WTC11 (cell line): Measurements from ENCODE around the gene SCNN1A. TPM values are rescaled to one million over a fixed set of nuclear protein-coding genes. Genes with fewer than 3 reads are reported as not detected.
A peak's percentile ranks its signal among the peaks of the same experiment; 100 is the strongest.

ENCODE experiments used
- ATAC-seq: fragments of 200-7000 bp; cut with Tn5 transposase; 2 replicates; pipeline ENCODE4 v1.10.0; 2021; ENCODE audit warnings: mild to moderate bottlenecking, moderate library complexity
- CTCF ChIA-PET: fragments of 300-600 bp; sonication (Branson Sonifier 250); formaldehyde crosslinking; loops from one replicate; lab custom pipeline; 2021; ENCODE audit warnings: antibody characterized with exemption; lab: Charles Lee
- POLR2A ChIA-PET: fragments of 350-600 bp; sonication (Branson Sonifier 250); formaldehyde crosslinking; loops from one replicate; lab custom pipeline; 2021; ENCODE audit warnings: antibody characterized with exemption; lab: Charles Lee
- DNase-seq: peaks from one replicate; pipeline ENCODE4 v3.0.0; 2021; ENCODE audit warnings: low spot score
- H3K27ac Mint-ChIP-seq: 2 replicates; pipeline ENCODE4 v1.8.0; 2021; ENCODE audit warnings: mixed read lengths
- H3K27me3 Mint-ChIP-seq: 2 replicates; pipeline ENCODE4 v1.8.0; 2021; ENCODE audit warnings: low read depth, mild to moderate bottlenecking, moderate library complexity, mixed read lengths
- H3K36me3 Mint-ChIP-seq: 2 replicates; pipeline ENCODE4 v1.8.0; 2021; ENCODE audit warnings: mixed read lengths
- H3K4me1 Mint-ChIP-seq: 2 replicates; pipeline ENCODE4 v1.8.0; 2022; ENCODE audit warnings: mixed read lengths
- H3K4me3 Mint-ChIP-seq: 2 replicates; pipeline ENCODE4 v1.8.0; 2021; ENCODE audit warnings: mild to moderate bottlenecking, moderate library complexity, mixed read lengths
- H3K9me3 Mint-ChIP-seq: 2 replicates; pipeline ENCODE4 v1.8.0; 2021; ENCODE audit warnings: mixed read lengths
- ELF4 ChIP-seq: sonication (generic); formaldehyde crosslinking; IDR thresholded peaks from 2 replicates; pipeline ENCODE4 v1.8.1; 2022; ENCODE audit warnings: low read depth, mild to moderate bottlenecking, moderate library complexity, missing genetic modification reagents
- GABPB1 ChIP-seq: sonication (generic); formaldehyde crosslinking; IDR thresholded peaks from 2 replicates; pipeline ENCODE4 v1.8.1; 2023; ENCODE audit warnings: mild to moderate bottlenecking, missing genetic modification reagents
- GRHL2 ChIP-seq: fragments of 250-450 bp; sonication (Bioruptor Pico); IDR thresholded peaks from 2 replicates; pipeline ENCODE4 v1.8.0; 2022; ENCODE audit warnings: mild to moderate bottlenecking, moderate library complexity; ENCODE audit not compliant: insufficient replicate concordance, severe bottlenecking
- JUN ChIP-seq: sonication (generic); formaldehyde crosslinking; IDR thresholded peaks from 2 replicates; pipeline ENCODE4 v1.8.0; 2023; ENCODE audit warnings: mild to moderate bottlenecking, missing genetic modification reagents
- NFE2L1 ChIP-seq: sonication (generic); formaldehyde crosslinking; IDR thresholded peaks from 2 replicates; pipeline ENCODE4 v1.8.1; 2023; ENCODE audit warnings: missing genetic modification reagents
- NR1H2 ChIP-seq: sonication (generic); formaldehyde crosslinking; IDR thresholded peaks from 2 replicates; pipeline ENCODE4 v1.9.0; 2021; ENCODE audit warnings: mild to moderate bottlenecking, moderate library complexity, missing genetic modification reagents
- RELA ChIP-seq: sonication (generic); formaldehyde crosslinking; IDR thresholded peaks from 2 replicates; pipeline ENCODE4 v1.8.1; 2022; ENCODE audit warnings: missing genetic modification reagents, mild to moderate bottlenecking, borderline replicate concordance
- ZNF416 ChIP-seq: fragments of 250-450 bp; sonication (Bioruptor Pico); IDR thresholded peaks from 2 replicates; pipeline ENCODE4 v1.9.0; 2021; ENCODE audit warnings: mild to moderate bottlenecking, inconsistent platforms
- total RNA-seq: library from RNA; stranded (reverse); gene quantifications from 3 replicates; pipeline ENCODE4 v1.2.3, GENCODE V29; 2021
- TF ChIP-seq, protein P1 (sequence below): sonication (generic); formaldehyde crosslinking; IDR thresholded peaks from 2 replicates; pipeline ENCODE4 v1.8.0; 2022; ENCODE audit warnings: missing genetic modification reagents
- TF ChIP-seq, protein P2 (sequence below): sonication (generic); formaldehyde crosslinking; IDR thresholded peaks from 2 replicates; pipeline ENCODE4 v1.8.1; 2023; ENCODE audit warnings: mild to moderate bottlenecking, missing genetic modification reagents
- TF ChIP-seq, protein P3 (sequence below): sonication (generic); formaldehyde crosslinking; IDR thresholded peaks from 2 replicates; pipeline ENCODE4 v1.8.0; 2022; ENCODE audit warnings: mild to moderate bottlenecking, missing genetic modification reagents
- TF ChIP-seq, protein P4 (sequence below): sonication (generic); formaldehyde crosslinking; IDR thresholded peaks from 2 replicates; pipeline ENCODE4 v1.8.0; 2023; ENCODE audit warnings: missing genetic modification reagents, mild to moderate bottlenecking, borderline replicate concordance
- TF ChIP-seq, protein P5 (sequence below): sonication (generic); formaldehyde crosslinking; IDR thresholded peaks from 2 replicates; pipeline ENCODE4 v1.8.0; 2022; ENCODE audit warnings: mild to moderate bottlenecking, missing genetic modification reagents
- TF ChIP-seq, protein P6 (sequence below): sonication (generic); formaldehyde crosslinking; IDR thresholded peaks from 2 replicates; pipeline ENCODE4 v1.8.1; 2023; ENCODE audit warnings: mild to moderate bottlenecking, missing genetic modification reagents, borderline replicate concordance
- TF ChIP-seq, protein P7 (sequence below): sonication (generic); formaldehyde crosslinking; IDR thresholded peaks from 2 replicates; pipeline ENCODE4 v1.8.1; 2023; ENCODE audit warnings: mild to moderate bottlenecking, missing genetic modification reagents, moderate library complexity
- TF ChIP-seq, protein P8 (sequence below): sonication (generic); formaldehyde crosslinking; IDR thresholded peaks from 2 replicates; pipeline ENCODE4 v1.8.0; 2023; ENCODE audit warnings: missing genetic modification reagents

SCNN1A gene
- total RNA-seq, 1 experiment from 2014 or later: 100 TPM

DNA sequence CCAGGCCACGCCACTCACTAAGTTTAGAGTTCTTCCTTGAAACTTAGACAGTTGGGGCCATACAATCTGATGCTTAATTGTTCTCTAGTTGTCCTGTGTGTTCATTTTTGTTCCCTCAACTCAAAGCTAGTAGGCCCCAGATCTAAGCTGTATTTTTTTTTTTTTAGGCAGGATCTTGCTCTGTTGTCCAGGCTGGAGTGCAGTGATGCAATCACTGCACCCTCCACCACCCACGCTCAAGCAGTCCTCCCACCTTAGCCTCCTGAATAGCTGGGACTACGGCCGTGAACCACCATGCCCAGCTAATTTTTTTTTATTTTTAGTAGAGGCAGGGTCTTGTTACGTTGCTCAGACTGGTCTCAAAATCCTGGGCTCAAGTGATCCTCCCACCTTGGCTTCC lies 41.0 kb downstream of the SCNN1A start:
- TF ChIP-seq RELA (CRISPR knock-in tag): no peak
- TF ChIP-seq NFE2L1 (CRISPR knock-in tag): no peak
- TF ChIP-seq, protein P1, sequence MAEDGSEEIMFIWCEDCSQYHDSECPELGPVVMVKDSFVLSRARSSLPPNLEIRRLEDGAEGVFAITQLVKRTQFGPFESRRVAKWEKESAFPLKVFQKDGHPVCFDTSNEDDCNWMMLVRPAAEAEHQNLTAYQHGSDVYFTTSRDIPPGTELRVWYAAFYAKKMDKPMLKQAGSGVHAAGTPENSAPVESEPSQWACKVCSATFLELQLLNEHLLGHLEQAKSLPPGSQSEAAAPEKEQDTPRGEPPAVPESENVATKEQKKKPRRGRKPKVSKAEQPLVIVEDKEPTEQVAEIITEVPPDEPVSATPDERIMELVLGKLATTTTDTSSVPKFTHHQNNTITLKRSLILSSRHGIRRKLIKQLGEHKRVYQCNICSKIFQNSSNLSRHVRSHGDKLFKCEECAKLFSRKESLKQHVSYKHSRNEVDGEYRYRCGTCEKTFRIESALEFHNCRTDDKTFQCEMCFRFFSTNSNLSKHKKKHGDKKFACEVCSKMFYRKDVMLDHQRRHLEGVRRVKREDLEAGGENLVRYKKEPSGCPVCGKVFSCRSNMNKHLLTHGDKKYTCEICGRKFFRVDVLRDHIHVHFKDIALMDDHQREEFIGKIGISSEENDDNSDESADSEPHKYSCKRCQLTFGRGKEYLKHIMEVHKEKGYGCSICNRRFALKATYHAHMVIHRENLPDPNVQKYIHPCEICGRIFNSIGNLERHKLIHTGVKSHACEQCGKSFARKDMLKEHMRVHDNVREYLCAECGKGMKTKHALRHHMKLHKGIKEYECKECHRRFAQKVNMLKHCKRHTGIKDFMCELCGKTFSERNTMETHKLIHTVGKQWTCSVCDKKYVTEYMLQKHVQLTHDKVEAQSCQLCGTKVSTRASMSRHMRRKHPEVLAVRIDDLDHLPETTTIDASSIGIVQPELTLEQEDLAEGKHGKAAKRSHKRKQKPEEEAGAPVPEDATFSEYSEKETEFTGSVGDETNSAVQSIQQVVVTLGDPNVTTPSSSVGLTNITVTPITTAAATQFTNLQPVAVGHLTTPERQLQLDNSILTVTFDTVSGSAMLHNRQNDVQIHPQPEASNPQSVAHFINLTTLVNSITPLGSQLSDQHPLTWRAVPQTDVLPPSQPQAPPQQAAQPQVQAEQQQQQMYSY: no peak
- no peak for TF ChIP-seq ZNF416 (CRISPR knock-in tag)
- TF ChIP-seq NR1H2: no peak
- TF ChIP-seq, protein P2, sequence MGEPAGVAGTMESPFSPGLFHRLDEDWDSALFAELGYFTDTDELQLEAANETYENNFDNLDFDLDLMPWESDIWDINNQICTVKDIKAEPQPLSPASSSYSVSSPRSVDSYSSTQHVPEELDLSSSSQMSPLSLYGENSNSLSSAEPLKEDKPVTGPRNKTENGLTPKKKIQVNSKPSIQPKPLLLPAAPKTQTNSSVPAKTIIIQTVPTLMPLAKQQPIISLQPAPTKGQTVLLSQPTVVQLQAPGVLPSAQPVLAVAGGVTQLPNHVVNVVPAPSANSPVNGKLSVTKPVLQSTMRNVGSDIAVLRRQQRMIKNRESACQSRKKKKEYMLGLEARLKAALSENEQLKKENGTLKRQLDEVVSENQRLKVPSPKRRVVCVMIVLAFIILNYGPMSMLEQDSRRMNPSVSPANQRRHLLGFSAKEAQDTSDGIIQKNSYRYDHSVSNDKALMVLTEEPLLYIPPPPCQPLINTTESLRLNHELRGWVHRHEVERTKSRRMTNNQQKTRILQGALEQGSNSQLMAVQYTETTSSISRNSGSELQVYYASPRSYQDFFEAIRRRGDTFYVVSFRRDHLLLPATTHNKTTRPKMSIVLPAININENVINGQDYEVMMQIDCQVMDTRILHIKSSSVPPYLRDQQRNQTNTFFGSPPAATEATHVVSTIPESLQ (CRISPR knock-in tag): no peak
- no peak for TF ChIP-seq GABPB1 (CRISPR knock-in tag)
- TF ChIP-seq, protein P3, sequence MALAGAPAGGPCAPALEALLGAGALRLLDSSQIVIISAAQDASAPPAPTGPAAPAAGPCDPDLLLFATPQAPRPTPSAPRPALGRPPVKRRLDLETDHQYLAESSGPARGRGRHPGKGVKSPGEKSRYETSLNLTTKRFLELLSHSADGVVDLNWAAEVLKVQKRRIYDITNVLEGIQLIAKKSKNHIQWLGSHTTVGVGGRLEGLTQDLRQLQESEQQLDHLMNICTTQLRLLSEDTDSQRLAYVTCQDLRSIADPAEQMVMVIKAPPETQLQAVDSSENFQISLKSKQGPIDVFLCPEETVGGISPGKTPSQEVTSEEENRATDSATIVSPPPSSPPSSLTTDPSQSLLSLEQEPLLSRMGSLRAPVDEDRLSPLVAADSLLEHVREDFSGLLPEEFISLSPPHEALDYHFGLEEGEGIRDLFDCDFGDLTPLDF (CRISPR knock-in tag): no peak
- TF ChIP-seq, protein P4, sequence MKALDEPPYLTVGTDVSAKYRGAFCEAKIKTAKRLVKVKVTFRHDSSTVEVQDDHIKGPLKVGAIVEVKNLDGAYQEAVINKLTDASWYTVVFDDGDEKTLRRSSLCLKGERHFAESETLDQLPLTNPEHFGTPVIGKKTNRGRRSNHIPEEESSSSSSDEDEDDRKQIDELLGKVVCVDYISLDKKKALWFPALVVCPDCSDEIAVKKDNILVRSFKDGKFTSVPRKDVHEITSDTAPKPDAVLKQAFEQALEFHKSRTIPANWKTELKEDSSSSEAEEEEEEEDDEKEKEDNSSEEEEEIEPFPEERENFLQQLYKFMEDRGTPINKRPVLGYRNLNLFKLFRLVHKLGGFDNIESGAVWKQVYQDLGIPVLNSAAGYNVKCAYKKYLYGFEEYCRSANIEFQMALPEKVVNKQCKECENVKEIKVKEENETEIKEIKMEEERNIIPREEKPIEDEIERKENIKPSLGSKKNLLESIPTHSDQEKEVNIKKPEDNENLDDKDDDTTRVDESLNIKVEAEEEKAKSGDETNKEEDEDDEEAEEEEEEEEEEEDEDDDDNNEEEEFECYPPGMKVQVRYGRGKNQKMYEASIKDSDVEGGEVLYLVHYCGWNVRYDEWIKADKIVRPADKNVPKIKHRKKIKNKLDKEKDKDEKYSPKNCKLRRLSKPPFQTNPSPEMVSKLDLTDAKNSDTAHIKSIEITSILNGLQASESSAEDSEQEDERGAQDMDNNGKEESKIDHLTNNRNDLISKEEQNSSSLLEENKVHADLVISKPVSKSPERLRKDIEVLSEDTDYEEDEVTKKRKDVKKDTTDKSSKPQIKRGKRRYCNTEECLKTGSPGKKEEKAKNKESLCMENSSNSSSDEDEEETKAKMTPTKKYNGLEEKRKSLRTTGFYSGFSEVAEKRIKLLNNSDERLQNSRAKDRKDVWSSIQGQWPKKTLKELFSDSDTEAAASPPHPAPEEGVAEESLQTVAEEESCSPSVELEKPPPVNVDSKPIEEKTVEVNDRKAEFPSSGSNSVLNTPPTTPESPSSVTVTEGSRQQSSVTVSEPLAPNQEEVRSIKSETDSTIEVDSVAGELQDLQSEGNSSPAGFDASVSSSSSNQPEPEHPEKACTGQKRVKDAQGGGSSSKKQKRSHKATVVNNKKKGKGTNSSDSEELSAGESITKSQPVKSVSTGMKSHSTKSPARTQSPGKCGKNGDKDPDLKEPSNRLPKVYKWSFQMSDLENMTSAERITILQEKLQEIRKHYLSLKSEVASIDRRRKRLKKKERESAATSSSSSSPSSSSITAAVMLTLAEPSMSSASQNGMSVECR: no peak
- no peak for TF ChIP-seq JUN (CRISPR knock-in tag)
- ATAC-seq (no peak), DNase-seq (no peak)
- H3K4me3 Mint-ChIP-seq: no peak overlapping the region
- no peaks in the 10 kb centered on the region for H3K27me3 Mint-ChIP-seq
- H3K27ac Mint-ChIP-seq: no peak overlapping the region
- H3K36me3 Mint-ChIP-seq: peaks cover 41% of the 10 kb centered on the region
- CTCF ChIA-PET: interaction anchor here (1.3 to 3.6 kb wide), 4 partner anchors 12 to 136 kb away, joined by 4 to 39 read pairs (median 6); partner anchors contain the start of gene VAMP1
- no peaks in the 10 kb centered on the region for H3K9me3 Mint-ChIP-seq
- peaks cover 18% of the 10 kb centered on the region for H3K4me1 Mint-ChIP-seq
- POLR2A ChIA-PET: interaction anchor here (0.5 kb wide), 1 partner anchor 10 kb away, joined by 3 read pairs; no protein-coding TSS in a partner anchor

DNA sequence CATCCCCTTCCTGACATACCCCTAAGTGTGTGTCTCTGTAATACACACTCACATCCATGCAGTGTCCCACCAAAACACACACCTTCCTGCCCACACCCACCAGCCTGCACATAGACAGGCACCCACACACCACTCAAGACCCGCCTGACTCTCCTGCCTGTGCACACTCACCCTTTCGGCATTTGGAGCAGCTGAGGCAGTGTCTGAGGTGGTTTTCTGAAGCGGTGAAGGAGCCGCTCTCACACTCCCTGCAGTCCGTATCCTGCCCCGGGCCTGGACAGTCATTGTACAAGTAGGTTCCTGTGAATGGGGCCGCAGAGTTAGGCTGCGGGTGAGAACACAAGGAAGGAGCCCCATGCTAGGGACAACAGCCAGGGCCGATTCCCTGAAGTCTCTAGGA lies 41.8 kb downstream of the SCNN1A start:
- ChIA-PET CTCF (interaction anchor here (1.6 to 2.1 kb wide), 2 partner anchors 11 to 132 kb away, joined by 5 to 8 read pairs; no protein-coding TSS in a partner anchor), POLR2A (no interaction called here)
- Mint-ChIP-seq H3K4me1 (peaks cover 22% of the 10 kb centered on the region), H3K27me3 (no peaks in the 10 kb centered on the region), H3K9me3 (no peaks in the 10 kb centered on the region), H3K4me3 (no peak overlapping the region), H3K36me3 (peaks cover 44% of the 10 kb centered on the region), H3K27ac (peak overlapping the region; percentile 42)
- ATAC-seq (no peak), DNase-seq (no peak)
- TF ChIP-seq, protein P5, sequence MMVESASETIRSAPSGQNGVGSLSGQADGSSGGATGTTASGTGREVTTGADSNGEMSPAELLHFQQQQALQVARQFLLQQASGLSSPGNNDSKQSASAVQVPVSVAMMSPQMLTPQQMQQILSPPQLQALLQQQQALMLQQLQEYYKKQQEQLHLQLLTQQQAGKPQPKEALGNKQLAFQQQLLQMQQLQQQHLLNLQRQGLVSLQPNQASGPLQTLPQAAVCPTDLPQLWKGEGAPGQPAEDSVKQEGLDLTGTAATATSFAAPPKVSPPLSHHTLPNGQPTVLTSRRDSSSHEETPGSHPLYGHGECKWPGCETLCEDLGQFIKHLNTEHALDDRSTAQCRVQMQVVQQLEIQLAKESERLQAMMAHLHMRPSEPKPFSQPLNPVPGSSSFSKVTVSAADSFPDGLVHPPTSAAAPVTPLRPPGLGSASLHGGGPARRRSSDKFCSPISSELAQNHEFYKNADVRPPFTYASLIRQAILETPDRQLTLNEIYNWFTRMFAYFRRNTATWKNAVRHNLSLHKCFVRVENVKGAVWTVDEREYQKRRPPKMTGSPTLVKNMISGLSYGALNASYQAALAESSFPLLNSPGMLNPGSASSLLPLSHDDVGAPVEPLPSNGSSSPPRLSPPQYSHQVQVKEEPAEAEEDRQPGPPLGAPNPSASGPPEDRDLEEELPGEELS: no peak
- TF ChIP-seq GRHL2: no peak
- TF ChIP-seq, protein P6, sequence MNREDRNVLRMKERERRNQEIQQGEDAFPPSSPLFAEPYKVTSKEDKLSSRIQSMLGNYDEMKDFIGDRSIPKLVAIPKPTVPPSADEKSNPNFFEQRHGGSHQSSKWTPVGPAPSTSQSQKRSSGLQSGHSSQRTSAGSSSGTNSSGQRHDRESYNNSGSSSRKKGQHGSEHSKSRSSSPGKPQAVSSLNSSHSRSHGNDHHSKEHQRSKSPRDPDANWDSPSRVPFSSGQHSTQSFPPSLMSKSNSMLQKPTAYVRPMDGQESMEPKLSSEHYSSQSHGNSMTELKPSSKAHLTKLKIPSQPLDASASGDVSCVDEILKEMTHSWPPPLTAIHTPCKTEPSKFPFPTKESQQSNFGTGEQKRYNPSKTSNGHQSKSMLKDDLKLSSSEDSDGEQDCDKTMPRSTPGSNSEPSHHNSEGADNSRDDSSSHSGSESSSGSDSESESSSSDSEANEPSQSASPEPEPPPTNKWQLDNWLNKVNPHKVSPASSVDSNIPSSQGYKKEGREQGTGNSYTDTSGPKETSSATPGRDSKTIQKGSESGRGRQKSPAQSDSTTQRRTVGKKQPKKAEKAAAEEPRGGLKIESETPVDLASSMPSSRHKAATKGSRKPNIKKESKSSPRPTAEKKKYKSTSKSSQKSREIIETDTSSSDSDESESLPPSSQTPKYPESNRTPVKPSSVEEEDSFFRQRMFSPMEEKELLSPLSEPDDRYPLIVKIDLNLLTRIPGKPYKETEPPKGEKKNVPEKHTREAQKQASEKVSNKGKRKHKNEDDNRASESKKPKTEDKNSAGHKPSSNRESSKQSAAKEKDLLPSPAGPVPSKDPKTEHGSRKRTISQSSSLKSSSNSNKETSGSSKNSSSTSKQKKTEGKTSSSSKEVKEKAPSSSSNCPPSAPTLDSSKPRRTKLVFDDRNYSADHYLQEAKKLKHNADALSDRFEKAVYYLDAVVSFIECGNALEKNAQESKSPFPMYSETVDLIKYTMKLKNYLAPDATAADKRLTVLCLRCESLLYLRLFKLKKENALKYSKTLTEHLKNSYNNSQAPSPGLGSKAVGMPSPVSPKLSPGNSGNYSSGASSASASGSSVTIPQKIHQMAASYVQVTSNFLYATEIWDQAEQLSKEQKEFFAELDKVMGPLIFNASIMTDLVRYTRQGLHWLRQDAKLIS (CRISPR knock-in tag): no peak
- TF ChIP-seq ELF4 (CRISPR knock-in tag): no peak
- TF ChIP-seq, protein P7, sequence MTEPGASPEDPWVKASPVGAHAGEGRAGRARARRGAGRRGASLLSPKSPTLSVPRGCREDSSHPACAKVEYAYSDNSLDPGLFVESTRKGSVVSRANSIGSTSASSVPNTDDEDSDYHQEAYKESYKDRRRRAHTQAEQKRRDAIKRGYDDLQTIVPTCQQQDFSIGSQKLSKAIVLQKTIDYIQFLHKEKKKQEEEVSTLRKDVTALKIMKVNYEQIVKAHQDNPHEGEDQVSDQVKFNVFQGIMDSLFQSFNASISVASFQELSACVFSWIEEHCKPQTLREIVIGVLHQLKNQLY (CRISPR knock-in tag): no peak
- TF ChIP-seq, protein P8, sequence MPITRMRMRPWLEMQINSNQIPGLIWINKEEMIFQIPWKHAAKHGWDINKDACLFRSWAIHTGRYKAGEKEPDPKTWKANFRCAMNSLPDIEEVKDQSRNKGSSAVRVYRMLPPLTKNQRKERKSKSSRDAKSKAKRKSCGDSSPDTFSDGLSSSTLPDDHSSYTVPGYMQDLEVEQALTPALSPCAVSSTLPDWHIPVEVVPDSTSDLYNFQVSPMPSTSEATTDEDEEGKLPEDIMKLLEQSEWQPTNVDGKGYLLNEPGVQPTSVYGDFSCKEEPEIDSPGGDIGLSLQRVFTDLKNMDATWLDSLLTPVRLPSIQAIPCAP: no peak
